NCI-H2029 treated with DMSO at 0.1 percent for 48 hours (cell line): ENCODE results near the gene FSTL3.
"Not testable (repeated sequence)": the region's sequence is repeated elsewhere in the genome, so short reads cannot be mapped to it uniquely, and the experiment has no call there.

ENCODE experiments used
- DNase-seq: peaks from one replicate; lab custom pipeline; 2025; lab: John Stamatoyannopoulos, UW

The FSTL3 gene

DNA sequence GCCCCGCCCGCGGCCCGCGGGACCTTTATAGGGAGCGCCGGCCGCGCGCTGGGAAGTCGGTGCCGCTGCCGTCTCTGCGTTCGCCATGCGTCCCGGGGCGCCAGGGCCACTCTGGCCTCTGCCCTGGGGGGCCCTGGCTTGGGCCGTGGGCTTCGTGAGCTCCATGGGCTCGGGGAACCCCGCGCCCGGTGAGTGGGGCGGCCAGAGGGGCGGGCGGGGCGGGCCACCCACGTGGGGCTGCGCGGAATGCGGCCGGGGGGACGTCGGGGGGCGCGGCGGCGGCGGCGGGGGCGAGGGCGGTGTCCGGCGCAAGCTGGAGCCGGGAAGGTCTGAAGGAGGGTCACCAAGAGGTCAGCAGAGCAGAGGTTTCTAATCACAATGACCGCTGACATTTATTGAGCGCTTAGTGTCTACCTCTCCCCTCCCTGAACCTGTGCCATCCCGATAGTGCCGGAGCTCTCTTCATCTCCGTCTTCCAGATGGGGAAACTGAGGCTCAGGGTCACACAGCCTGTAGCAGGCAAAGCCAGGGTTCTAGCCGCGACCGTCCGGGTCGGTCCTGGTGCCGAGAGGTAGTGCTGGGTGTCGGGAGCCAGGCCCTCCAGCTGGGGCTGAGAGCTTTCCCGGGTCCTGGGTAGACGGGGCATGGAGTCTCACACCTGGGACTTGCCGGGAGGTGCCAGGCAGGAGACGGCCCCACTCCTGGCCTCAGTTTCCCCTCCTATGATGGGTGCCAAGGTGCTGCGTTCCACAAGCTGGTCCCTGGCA lies at the start of gene FSTL3:
Gene FSTL3 (plus strand): TSS at position 54 of the 767 bp plus-strand sequence. CDS start 32 bp downstream, at position 86.
- no peak for DNase-seq

DNA sequence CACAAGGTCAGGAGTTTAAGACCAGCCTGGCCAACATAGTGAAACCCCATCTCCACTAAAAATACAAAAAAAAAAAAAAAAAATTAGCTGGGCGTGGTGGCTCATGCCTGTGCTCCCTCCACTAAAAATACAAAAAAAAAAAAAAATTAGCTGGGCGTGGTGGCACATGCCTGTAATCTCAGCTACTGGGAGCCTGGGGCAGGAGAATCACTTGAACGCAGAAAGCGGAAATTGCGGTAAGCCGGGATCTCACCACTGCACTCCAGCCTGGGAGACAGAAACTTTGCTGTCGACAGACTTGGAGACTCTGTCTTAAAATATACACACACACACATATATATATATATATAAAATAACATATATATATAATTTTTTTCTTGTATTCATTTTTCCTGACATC lies 49.6 kb upstream of the FSTL3 start:
- DNase-seq, result not testable (repeated sequence)

- no peak for DNase-seq
Measured at GRCh38 chr19:628168-628567, 48.0 kb upstream of the FSTL3 start.

DNA sequence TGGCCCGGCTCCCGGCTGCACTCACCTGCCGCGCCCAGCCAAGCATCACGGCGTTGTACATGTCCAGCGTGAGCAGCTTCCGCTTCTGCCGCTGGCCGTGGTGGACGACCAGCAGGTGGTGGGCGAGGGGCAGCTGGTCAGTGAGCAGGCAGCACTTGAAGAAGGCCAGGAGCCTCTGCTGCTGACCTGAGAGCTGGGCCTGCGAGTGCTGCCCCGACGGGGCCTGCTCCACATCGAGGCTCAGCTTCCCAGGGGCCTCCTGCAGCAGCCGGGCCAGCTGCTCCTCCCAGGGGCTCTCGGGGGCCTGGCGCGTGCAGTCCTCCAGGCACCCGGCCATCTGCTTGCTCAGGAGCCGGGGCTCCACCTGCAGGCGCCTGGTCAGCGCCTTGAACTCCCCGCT lies 46.7 kb upstream of the FSTL3 start:
- not testable (repeated sequence) for DNase-seq

DNA sequence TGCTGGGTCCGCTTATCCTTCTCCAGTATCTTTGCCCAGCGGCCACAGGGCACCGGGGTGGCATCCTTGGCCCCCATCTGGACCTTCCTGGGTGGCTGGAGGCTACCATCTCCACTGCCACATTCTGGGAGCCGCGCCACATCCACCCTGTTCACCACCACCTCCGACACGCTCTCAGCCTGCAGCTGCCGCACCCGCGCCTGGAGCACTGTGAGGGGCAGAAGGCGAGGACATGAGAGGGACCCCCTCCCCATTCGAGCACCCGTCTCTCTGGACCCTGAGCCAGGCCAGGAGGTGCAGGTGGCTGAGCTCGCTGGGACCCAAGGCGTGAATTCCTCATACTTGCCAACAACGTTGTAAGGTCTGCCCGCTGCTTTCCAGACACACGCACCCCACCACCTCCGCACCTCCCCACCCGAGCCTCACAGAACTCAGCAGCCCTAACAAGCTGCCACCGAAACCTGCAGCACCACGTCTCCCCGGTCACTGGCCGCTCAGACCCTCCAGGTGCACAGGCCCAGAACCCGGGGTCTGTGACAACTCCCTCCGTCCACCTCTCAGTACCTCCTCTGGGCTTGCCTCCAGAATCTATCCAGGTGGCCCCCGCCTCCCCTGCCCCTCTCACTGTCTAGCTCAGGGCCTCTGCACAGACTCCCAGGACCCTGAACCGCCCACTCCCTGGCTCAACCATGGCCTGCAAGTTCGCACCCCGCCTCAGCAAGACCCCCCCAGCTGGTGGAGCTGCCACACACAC lies 46.1 kb upstream of the FSTL3 start:
- DNase-seq, result no peak

- no peak for DNase-seq
Measured at GRCh38 chr19:632579-633067, 43.6 kb upstream of the FSTL3 start.

DNA sequence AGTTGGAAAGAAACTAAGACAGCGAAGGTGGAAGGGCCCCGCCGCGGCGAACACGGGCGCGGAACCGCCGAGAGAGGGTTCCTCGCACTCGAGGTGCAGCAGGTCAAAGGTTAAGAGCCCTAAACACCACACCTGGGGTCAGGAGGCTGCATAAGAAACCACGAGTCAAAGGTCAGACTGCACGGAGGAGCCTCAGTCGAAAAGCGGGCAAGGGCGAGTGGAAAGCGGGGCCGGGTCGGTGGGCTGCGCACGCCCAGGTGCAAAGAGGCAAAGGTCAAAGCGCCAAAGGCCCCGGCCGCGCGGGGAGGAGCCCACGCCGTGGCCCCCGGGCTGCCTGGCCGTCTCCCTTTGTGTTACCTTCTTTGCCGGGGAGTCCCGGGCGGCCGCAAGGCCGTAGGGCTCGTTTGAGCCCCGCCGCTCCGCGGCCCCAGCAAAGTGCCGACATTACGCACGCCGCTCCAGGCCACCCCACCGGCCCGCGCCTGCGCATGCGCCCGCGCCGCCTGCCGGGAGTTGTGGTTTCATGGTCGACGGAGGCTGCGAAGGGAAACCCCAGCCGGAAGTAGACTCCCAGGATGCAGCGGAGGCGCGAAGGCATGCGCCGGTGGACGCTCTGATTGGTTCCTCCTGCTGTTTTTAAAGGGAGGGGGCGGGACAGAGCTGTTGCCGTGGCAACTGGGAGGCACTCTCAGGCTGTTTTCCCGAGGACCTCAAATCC lies 43.0 kb upstream of the FSTL3 start, which contains the start of gene POLRMT:
Gene POLRMT (minus strand): TSS at position 470 of the 718 bp plus-strand sequence. CDS start 25 bp downstream, at position 445.
- peak; percentile 64 for DNase-seq

DNA sequence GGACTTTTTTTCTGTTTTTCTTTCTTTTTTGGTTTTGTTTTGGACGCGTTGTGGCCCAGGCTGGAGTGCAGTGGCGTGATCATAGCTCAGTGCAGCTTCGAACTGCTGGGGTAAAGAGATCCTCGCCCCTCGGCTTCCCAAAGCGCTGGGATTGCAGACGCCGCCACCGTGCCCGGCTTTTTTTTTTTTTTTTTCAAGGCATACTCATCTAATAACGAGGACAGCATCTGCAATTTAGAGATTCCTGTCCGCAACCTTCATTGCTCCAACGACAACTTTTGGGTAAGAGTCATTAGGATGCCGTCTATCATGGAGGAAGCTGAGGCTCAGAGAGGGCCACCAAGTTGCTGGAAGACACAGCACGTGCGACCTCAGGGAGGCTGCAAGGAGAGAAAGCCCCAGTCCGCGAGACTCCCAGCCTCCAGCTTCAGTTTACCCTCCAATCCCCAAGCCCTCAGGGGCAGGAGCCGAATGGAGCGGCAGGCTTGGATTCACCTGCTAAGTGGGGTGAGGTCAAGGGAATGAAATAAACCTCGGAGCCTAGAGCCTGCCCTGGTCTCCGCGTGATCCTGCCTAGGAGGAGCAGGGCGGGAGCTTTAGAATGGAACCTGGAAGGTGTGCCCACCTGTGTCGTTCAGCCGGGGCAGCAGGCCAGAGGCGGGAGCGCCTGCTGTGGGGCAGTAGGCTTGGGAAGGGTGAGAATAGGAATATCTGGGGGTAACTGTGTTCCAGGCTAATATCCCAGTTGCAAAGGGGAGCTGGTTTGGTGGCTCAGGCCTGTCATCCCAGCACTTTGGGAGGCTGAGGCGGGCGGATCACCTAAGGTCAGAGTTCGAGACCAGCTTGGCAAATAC lies 42.2 kb upstream of the FSTL3 start:
- no peak for DNase-seq

DNA sequence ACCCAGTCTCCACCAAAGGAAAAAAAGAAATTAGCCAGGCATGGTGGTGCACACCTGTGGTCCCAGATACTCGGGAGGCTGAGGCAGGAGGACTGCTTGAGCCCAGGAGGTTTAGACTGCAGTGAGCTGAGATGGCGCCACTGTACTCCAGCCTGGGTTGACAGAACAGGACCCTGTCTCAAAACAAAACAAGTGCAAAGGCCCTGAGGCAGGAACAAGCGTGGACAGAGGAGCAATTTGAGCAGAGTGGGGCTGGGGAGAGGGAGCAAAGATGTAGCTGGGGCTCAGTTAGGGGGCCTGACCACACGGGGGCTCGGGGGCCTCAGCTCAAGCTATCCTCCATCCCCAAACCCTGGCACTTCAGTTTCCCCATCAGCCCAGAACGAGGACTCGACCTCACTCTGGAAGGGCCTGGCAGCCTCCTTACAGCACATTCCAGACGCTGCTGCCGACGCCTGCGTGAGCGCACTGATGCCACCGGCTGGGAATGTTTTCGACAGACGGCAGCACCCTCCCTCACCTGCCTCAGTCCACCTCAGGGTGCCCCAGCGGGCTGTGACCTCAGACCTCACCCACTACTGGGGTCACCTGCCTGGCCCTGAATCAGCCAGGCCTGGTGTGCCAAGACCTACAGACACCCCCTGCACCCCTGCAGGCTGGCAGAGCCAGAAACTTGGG lies 41.1 kb upstream of the FSTL3 start:
- no peak for DNase-seq

GRCh38 chr19:638906-639252 lies 37.3 kb upstream of the FSTL3 start:
- DNase-seq, result no peak

DNA sequence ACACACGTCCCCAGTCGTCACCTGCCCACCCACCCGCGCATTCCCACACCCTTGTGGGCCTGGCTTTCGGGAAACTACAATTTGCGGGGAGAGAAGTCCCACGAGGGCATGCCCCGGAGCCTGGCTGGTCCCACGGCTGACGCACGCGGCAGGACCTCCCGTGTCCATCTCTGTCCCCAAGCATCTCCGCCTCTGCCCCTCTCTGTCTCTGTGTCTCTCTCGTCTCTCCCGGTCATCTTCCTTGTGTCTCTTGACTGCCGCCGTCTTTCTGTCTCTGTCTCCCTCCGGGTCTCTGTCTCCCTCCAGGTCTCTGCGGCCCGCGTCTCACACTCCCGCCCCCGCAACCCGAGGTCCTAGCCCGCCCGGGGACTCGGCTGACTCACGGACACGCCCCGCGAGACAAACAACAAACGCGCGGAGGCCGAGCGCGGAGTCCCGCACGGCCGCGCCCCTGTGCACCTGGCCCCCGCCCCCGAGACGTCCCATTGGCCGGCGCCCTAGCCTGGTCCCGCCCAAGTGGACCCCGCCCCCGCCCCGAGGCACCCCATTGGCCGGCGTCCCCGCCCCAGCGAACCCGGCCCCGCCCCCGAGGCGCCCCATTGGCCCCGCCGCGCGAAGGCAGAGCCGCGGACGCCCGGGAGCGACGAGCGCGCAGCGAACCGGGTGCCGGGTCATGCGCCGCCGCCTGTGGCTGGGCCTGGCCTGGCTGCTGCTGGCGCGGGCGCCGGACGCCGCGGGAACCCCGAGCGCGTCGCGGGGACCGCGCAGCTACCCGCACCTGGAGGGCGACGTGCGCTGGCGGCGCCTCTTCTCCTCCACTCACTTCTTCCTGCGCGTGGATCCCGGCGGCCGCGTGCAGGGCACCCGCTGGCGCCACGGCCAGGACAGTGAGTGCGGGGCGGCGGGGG lies 36.7 kb upstream of the FSTL3 start, which contains the start of gene FGF22:
Gene FGF22 (plus strand): TSS at position 627 of the 908 bp plus-strand sequence. CDS start 47 bp downstream, at position 674.
- DNase-seq, result peak; percentile 26

DNA sequence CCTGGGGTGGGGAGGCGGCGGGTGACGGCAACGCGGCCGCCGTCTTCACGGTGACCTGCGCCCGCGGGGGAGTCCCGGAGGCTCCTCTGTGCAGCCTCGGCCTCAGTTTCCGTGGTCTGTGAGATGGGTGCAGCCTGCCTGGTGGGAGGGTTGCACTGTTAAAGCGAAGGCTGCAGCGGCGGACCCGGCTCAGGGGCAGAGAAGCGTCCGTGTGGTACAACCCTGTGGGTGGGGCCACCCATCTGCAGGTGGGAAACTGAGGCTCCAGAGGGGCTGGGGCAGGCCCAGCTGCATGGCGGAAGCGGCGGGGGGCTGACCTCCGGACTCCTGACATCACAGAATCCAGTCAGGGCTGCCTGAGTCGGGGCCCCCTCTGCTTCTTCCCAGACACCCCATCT lies 36.0 kb upstream of the FSTL3 start:
- no peak for DNase-seq

DNA sequence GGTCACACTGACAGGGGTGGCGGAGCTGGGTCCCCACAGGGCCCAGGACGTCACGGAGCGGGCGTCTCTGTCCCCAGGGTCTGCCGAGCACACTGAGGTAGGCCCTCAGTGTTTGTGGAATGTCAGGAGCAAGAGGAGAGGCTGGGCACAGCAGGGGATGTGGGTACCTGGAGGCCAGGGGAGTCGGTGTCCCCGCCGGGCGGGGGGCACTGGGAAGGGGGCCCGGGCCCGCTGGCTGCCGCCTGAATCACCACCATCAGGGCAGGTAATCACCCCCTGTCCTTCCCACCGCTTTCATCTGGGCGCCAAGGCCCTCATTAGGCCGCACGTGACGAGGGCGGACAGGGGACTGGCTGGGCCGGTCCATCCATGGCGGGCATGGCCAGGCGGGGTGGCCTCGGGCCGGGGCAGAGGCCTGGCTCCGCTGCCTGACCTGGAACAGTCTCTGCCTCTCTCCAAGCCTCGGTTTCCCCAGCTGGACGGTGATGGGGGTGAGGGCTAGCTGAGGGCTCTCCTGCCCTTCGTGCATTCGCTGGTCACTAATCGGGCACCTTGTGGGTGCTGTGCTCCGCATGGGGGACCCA lies 35.5 kb upstream of the FSTL3 start:
- DNase-seq, result no peak

DNA sequence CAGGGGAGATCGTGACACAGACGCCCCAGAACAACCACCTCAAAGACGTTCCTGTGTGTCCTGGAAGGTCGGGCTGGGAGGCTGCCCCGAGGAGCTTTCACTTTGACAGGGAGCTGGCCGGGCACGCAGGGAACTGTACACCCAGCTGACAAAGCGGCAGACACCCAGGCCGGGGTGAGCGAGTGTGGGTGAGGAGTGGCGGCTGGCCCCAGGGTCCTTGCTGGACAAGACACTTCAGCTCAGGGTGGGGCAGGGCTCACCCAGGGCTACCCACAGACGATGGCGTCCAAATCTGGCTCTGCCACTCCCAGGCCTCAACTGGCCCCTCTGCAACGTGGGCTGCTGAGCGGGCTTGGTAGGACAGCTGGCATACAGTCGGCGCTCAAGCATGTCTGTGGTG lies 34.5 kb upstream of the FSTL3 start:
- no peak for DNase-seq

GRCh38 chr19:642767-643727 lies 33.1 kb upstream of the FSTL3 start:
- no peak for DNase-seq

- DNase-seq, result no peak
Measured at GRCh38 chr19:643736-644135, 32.5 kb upstream of the FSTL3 start.

GRCh38 chr19:644363-644762 lies 31.8 kb upstream of the FSTL3 start:
- DNase-seq, result no peak

- no peak for DNase-seq
Measured at GRCh38 chr19:644789-645188, 31.4 kb upstream of the FSTL3 start.
